B cell (primary cell): ENCODE results near the gene HOXC9. TPM values are rescaled to one million over a fixed set of nuclear protein-coding genes. Genes with fewer than 3 reads are reported as not detected.

Experiments used
- ATAC-seq: fragments of 200-7000 bp; cut with Tn5 transposase; one replicate; pipeline ENCODE4 v1.10.0; 2021; ENCODE audit warnings: low read depth, mild to moderate bottlenecking, moderate number of reproducible peaks, moderate library complexity
- CTCF ChIA-PET: fragments of 350-600 bp; sonication (Branson Sonifier 250); formaldehyde crosslinking; loops from one replicate; lab custom pipeline; 2021; ENCODE audit warnings: antibody characterized with exemption, inconsistent platforms; lab: Charles Lee
- POLR2A ChIA-PET: fragments of 350-600 bp; sonication (Branson Sonifier 250); formaldehyde crosslinking; loops from one replicate; lab custom pipeline; 2021; ENCODE audit warnings: antibody characterized with exemption; lab: Charles Lee
- DNase-seq: peaks from one replicate; pipeline ENCODE4 v3.0.0; 2013
- H2AFZ ChIP-seq: 2 replicates; pipeline ENCODE4 v1.6.1; 2012; ENCODE audit warnings: mild to moderate bottlenecking, low read depth, low read length; ENCODE audit not compliant: insufficient read depth, poor library complexity, severe bottlenecking
- H3K27ac ChIP-seq, 2 donors: 1 replicate in 1 of 2; 2 replicates in 1 of 2; pipeline ENCODE4 v1.5.1; 2012 to 2013; ENCODE audit warnings: low read length in 2 of 2, mild to moderate bottlenecking in 2 of 2, moderate library complexity in 1 of 2
- H3K27me3 ChIP-seq, 4 experiments: fragments of 200-600 bp in 1 of 4; sonication (generic) in 1 of 4; replicated peaks in 1 of 4; 1 replicate in 2 of 4; 2 replicates in 2 of 4; pipeline versions ENCODE4 v1.6.1 to v1.7.0; 2013 to 2016; ENCODE audit warnings: low read length in 3 of 4, mild to moderate bottlenecking in 2 of 4, mixed read lengths in 1 of 4, moderate library complexity in 1 of 4; ENCODE audit not compliant: insufficient read depth in 4 of 4, control insufficient read depth in 3 of 4; ENCODE audit errors: control extremely low read depth in 1 of 4
- H3K36me3 ChIP-seq, 2 experiments: replicated peaks in 1 of 2; 1 replicate in 1 of 2; 2 replicates in 1 of 2; pipeline versions ENCODE4 v1.6.1 to v1.7.1; 2013; ENCODE audit warnings: low read length in 1 of 2; ENCODE audit not compliant: insufficient read depth in 2 of 2, control insufficient read depth in 1 of 2; ENCODE audit errors: control extremely low read depth in 1 of 2, extremely low read depth in 1 of 2
- H3K4me1 ChIP-seq, 2 donors: fragments of 200-600 bp in 1 of 2; sonication (generic) in 1 of 2; 1 replicate in 1 of 2; 2 replicates in 1 of 2; pipeline versions ENCODE4 v1.5.1 to v1.6.1; 2013 to 2017; ENCODE audit warnings: low read length in 2 of 2; ENCODE audit not compliant: control insufficient read depth in 2 of 2, insufficient read depth in 2 of 2
- H3K4me2 ChIP-seq: replicated peaks from 2 replicates; pipeline ENCODE3; 2012; ENCODE audit warnings: mild to moderate bottlenecking, low read depth, low read length; ENCODE audit not compliant: poor library complexity, severe bottlenecking
- H3K4me3 ChIP-seq, 5 experiments: fragments of 200-600 bp in 1 of 5; sonication (generic) in 1 of 5; 1 replicate in 3 of 5; 2 replicates in 2 of 5; pipeline versions ENCODE4 v1.5.1 to v1.7.0; 2011 to 2016; ENCODE audit warnings: low read length in 4 of 5, mild to moderate bottlenecking in 4 of 5, low read depth in 2 of 5, control low read depth in 1 of 5, moderate library complexity in 1 of 5; ENCODE audit not compliant: insufficient read depth in 1 of 5; ENCODE audit errors: control extremely low read depth in 1 of 5, extremely low read depth in 1 of 5
- H3K79me2 ChIP-seq: fragments of 200-600 bp; sonication (generic); one replicate; pipeline ENCODE4 v1.6.0; 2016; ENCODE audit warnings: low read length; ENCODE audit not compliant: control insufficient read depth, insufficient read depth
- H3K9ac ChIP-seq: fragments of 200-600 bp; sonication (generic); 2 replicates; pipeline ENCODE4 v1.6.1; 2017; ENCODE audit warnings: mild to moderate bottlenecking, low read length, moderate library complexity
- H3K9me3 ChIP-seq, 3 donors: one replicate each; pipeline versions ENCODE4 v1.6.1 to v1.7.1; 2013; ENCODE audit warnings: low read length in 2 of 3; ENCODE audit not compliant: control insufficient read depth in 2 of 3, insufficient read depth in 1 of 3; ENCODE audit errors: control extremely low read depth in 1 of 3
- H4K20me1 ChIP-seq: 2 replicates; pipeline ENCODE4 v1.6.0; 2012; ENCODE audit warnings: mild to moderate bottlenecking, low read length; ENCODE audit not compliant: insufficient read depth, control insufficient read depth, poor library complexity, severe bottlenecking
- H3K27ac Mint-ChIP-seq: one replicate; pipeline ENCODE4 v1.8.0; 2021; ENCODE audit warnings: mixed read lengths
- H3K27me3 Mint-ChIP-seq: one replicate; pipeline ENCODE4 v1.8.0; 2021; ENCODE audit warnings: mixed read lengths
- H3K4me1 Mint-ChIP-seq: one replicate; pipeline ENCODE4 v1.8.0; 2021; ENCODE audit warnings: mixed read lengths
- H3K4me3 Mint-ChIP-seq: one replicate; pipeline ENCODE4 v1.8.0; 2021; ENCODE audit warnings: mixed read lengths
- H3K9me3 Mint-ChIP-seq: one replicate; pipeline ENCODE4 v1.8.0; 2022; ENCODE audit warnings: mixed read lengths; ENCODE audit not compliant: insufficient read depth
- CTCF ChIP-seq: fragments of 200-600 bp; IDR thresholded peaks from one replicate; pipeline ENCODE4 v1.8.0; 2022; ENCODE audit warnings: antibody characterized with exemption, mild to moderate bottlenecking
- EZH2 ChIP-seq: IDR thresholded peaks from 2 replicates; pipeline ENCODE4 v1.6.1; 2012; ENCODE audit warnings: borderline replicate concordance, low read depth, mild to moderate bottlenecking, moderate library complexity, low read length; ENCODE audit not compliant: insufficient read depth, poor library complexity, severe bottlenecking
- WGBS: methylation state at CpG from one replicate; pipeline ENCODE4 v1.1.5; 2013; ENCODE audit warnings: missing lambda C conversion rate; ENCODE audit not compliant: insufficient coverage; 5-methylcytosine and 5-hydroxymethylcytosine counted together
- intact Hi-C: fragments of 100-400 bp; cut with micrococcal nuclease; formaldehyde crosslinking; loops from one replicate; pipeline ENCODE4 v1.10.0; 2022
- polyA plus RNA-seq: library from polyadenylated mRNA; depleted of rRNA; stranded (reverse); fragments of >200 nt; gene quantifications from 2 replicates; pipeline ENCODE4 v1.2.3, GENCODE V29; 2012
- total RNA-seq, 2 donors: library from RNA; stranded (reverse); fragments of 120-200 nt in 1 of 2; gene quantifications; 1 replicate in 1 of 2; 2 replicates in 1 of 2; pipeline versions ENCODE4 v1.2.3 to v1.2.4, GENCODE V29; 2013 to 2022

HOXC9 gene
- total and polyA plus RNA-seq, 2 donors (not counting 1 experiment from before 2014, with no cell fraction given): not detected

DNA sequence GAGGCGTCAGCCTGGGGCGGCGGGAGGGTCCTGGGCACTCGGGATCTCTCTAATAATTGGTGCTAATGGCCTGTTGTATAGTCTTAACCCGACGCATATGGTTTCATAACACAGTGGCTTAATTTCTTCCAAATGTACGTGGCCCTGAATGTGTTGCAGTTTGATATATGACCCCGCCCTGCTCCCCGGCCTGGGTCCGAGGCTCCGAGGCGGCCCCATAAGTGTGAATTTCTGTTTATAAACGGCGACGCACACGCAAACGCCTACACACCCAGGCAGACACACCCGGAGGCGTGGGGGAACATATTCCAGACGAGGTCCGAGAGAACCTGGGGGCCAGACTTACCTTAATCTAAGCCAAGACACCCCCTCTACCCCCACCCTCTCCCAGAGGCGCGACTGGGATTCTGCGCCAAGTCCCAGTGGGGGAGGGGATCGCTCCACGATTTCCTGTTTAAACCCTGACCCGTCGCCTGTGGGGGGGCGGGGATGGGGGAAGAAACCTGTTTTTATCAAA lies 18.6 kb downstream of the HOXC9 start:
- no peaks in the 10 kb centered on the region for H3K36me3 ChIP-seq
- peak overlapping the region in 4 of 5 experiments; percentile 43 to 71 (median 48) for H3K4me3 ChIP-seq
- ChIA-PET CTCF (interaction anchor here (1.0 to 3.9 kb wide), 2 partner anchors 12 to 13 kb away, joined by 3 to 31 read pairs; partner anchors contain the start of gene HOXC5), POLR2A (no interaction called here)
- peak overlapping the region; percentile 88 for H3K4me2 ChIP-seq
- Mint-ChIP-seq H3K9me3 (no peaks in the 10 kb centered on the region), H3K4me1 (peaks cover 22% of the 10 kb centered on the region), H3K4me3 (peak overlapping the region; percentile 90), H3K27ac (peak overlapping the region; percentile 83), H3K27me3 (peaks cover 64% of the 10 kb centered on the region)
- peak overlapping the region; percentile 82 for H2AFZ ChIP-seq
- H3K9ac ChIP-seq: peak overlapping the region; percentile 70
- H3K9me3 ChIP-seq: peaks cover 0 to 45% (median 6%) of the 10 kb centered on the region in 3 donors
- H3K27me3 ChIP-seq: peaks cover 0 to 93% (median 73%) of the 10 kb centered on the region in 4 experiments
- H3K27ac ChIP-seq: peak overlapping the region; percentile 30 to 40
- no peaks in the 10 kb centered on the region for H3K79me2 ChIP-seq
- no peaks in the 10 kb centered on the region for H4K20me1 ChIP-seq
- whole genome bisulfite sequencing: 30% methylated on average over 12 of the region's 29 CpGs
- TF ChIP-seq CTCF (no peak), EZH2 (no peak)
- intact Hi-C loops: loop anchor here (1.0 kb wide), 1 partner anchor 35 kb away; the partner anchor contains the start of gene HOXC4
- peaks cover 25 to 40% of the 10 kb centered on the region in 2 donors for H3K4me1 ChIP-seq
- DNase-seq (peak; percentile 17), ATAC-seq (no peak)

DNA sequence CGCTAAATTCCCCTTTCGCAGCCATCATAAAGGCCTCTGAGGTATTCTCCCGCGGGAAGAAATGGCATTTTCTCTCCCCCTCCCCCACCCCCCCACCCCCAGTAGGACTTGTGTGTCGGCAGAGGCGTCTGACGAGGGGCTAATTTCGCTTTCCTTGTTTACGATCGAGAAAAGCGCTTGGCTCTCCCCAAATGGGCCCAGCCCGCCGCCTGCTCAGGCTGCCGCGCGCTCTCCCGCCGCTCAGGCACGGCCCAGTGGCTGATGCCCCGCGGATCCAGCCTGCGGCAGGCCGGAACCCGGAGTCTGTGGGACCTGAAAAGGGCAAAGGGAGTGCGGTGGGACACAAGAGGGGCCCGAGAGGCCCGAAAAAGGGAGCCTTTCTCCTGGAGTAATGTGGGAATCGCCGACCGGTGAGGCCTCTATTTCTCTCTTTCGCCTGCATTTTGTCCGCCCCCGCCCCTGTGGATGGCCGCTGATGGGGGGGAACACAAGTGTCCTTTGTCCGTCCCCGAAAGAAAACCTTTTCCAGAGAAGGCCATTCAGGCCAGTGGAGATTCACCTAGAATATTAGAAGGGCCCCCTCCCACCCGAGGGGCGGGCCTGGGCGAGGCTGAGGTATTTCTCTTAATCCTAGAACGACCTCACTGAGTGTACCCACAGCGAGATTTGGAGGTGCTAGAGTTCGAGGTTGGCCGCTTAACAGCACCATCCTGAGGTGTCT lies 19.3 kb downstream of the HOXC9 start:
- CTCF ChIA-PET: no interaction called here
- no peaks in the 10 kb centered on the region for H3K9me3 Mint-ChIP-seq

More for the DNA sequence above, 19.3 kb downstream of the HOXC9 start:
- intact Hi-C loops: no loop called here
- Mint-ChIP-seq H3K4me1 (peaks cover 22% of the 10 kb centered on the region), H3K27me3 (peaks cover 67% of the 10 kb centered on the region), H3K4me3 (peak overlapping the region; percentile 16), H3K27ac (peak overlapping the region; percentile 53)
- no peak for TF ChIP-seq EZH2
- TF ChIP-seq CTCF: no peak
- Histone ChIP-seq H3K9ac (no peak overlapping the region), H3K79me2 (no peaks in the 10 kb centered on the region), H3K4me1 (peaks cover 22 to 39% of the 10 kb centered on the region in 2 donors), H3K9me3 (peaks cover 0 to 42% (median 6%) of the 10 kb centered on the region in 3 donors), H3K4me2 (peak overlapping the region; percentile 88), H3K36me3 (no peaks in the 10 kb centered on the region), H3K27me3 (peaks cover 0 to 93% (median 71%) of the 10 kb centered on the region in 4 experiments), H4K20me1 (no peaks in the 10 kb centered on the region), H3K4me3 (no peak overlapping the region), H2AFZ (no peak overlapping the region), H3K27ac (no peak overlapping the region)
- POLR2A ChIA-PET: no interaction called here
- WGBS: 24% methylated on average over 26 of the region's 43 CpGs
- no peak for ATAC-seq
- peak; percentile 34 for DNase-seq
